ENCODE data around the gene HBZ.

Gene HBZ

DNA sequence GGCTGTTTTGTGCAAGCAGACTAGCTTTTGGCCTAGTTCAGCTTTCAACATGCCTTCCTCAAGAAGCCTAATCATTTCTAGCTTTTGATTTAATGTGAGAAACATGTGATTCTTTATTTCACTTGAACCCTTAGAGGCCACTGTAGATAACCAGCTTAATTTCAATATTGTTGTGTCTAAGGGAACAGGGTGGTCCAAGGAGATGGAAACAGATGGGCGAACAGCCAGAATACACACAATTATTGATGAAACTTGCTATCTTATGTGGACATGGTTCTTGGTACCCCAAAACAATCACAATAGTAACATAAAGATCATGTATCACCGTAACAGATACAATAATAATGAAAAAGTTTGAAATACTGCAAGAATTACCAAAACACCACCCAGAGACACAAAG is 18.7 kb upstream of the HBZ start:
- H3K4me3 ChIP-seq (ENCODE audit: control insufficient read depth, low read depth, low read length): no peak overlapping the region
- DNase-seq (ENCODE audit: low read depth): no peak
- TF ChIP-seq, protein P1, sequence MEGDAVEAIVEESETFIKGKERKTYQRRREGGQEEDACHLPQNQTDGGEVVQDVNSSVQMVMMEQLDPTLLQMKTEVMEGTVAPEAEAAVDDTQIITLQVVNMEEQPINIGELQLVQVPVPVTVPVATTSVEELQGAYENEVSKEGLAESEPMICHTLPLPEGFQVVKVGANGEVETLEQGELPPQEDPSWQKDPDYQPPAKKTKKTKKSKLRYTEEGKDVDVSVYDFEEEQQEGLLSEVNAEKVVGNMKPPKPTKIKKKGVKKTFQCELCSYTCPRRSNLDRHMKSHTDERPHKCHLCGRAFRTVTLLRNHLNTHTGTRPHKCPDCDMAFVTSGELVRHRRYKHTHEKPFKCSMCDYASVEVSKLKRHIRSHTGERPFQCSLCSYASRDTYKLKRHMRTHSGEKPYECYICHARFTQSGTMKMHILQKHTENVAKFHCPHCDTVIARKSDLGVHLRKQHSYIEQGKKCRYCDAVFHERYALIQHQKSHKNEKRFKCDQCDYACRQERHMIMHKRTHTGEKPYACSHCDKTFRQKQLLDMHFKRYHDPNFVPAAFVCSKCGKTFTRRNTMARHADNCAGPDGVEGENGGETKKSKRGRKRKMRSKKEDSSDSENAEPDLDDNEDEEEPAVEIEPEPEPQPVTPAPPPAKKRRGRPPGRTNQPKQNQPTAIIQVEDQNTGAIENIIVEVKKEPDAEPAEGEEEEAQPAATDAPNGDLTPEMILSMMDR (IDR thresholded peaks at IDR 0.05; ENCODE audit: control insufficient read depth, insufficient read depth, low read depth, low read length, missing control alignments): no peak

DNA sequence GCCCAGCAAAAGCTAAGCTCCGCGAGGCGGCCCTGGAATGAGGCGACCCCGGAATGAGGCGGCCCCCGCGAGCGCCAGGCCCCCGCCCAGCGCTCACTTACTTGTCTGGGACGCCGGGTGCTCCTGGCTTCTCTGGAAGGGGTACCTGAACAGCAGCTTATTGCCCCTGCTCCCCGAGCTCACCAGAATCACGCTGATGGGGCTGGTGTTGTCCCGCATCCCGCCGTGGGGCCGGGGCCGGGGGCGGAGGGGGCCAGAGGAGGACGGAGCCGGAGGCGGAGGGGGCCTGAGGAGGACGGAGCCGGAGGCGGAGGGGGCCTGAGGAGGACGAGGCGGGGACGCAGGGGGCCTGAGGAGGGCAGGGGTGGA is 14.4 kb upstream of the HBZ start:
- no peak for DNase-seq (ENCODE audit: low read depth)
- TF ChIP-seq, protein P1 (IDR thresholded peaks at IDR 0.05; ENCODE audit: control insufficient read depth, insufficient read depth, low read depth, low read length, missing control alignments): no peak
- H3K4me3 ChIP-seq (ENCODE audit: control insufficient read depth, low read depth, low read length): peak overlapping the region; percentile 74

DNA sequence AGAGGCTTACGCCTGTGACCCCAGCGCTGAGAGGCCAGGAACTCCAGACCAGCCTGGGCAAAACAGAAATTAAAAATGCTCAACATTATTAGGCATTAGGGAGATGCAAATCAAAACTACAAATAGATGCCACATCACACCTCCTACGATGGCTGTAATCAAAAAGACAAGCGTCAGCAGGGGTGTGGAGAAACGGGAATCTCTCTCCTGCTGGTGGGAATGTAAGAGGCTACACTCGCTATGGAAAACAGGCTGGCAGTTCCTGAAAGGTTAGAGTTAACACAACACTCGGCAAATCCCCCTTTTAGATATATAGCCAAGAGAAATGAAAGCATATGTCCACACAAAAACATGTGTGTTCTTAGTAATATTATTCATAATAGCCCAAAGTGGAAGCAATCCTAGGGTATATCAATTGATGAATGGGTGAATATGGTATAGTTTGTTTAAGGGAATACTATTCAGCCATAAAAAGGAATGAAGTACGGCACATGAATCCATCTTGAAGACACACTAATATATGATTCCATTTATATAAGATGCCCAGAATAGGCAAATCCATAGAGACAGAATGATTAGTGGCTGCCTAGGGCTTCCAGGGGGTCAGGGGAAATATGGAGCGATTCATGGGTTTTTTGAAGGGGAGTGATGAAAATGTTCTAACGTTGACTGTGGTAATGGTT is 12.1 kb upstream of the HBZ start:
- no peak overlapping the region for H3K4me3 ChIP-seq (ENCODE audit: control insufficient read depth, low read depth, low read length)
- no peak for DNase-seq (ENCODE audit: low read depth)
- TF ChIP-seq, protein P1 (IDR thresholded peaks at IDR 0.05; ENCODE audit: control insufficient read depth, insufficient read depth, low read depth, low read length, missing control alignments): no peak

DNA sequence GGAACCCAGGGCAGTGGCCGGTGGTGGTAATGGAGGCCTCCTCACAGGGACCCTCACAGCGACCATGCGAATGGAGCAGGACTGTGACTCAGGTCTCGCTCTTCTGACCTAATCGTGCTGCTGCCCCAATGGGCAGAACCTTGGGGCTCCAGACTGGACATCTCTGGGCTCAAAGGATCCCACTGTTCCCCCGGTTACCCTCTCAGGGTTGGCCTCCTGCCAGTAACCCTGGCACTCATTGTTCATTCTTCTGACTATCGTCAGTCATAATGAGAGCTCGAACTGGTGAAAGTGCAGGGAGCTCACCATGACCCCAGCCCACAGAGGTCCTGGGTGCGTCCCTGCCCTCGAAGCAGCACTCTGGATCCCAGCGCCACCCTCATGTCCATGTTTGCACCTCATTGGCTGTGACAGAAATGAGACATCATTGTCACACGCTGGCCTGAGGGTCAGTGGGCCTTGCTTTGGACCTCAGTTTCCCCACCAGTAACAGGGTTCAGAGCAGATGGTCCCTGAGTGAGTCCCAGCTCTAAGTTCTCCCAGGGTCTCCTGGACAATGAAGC is 10.0 kb upstream of the HBZ start:
- TF ChIP-seq, protein P1 (IDR thresholded peaks at IDR 0.05; ENCODE audit: control insufficient read depth, insufficient read depth, low read depth, low read length, missing control alignments): no peak
- no peak for DNase-seq (ENCODE audit: low read depth)
- no peak overlapping the region for H3K4me3 ChIP-seq (ENCODE audit: control insufficient read depth, low read depth, low read length)

DNA sequence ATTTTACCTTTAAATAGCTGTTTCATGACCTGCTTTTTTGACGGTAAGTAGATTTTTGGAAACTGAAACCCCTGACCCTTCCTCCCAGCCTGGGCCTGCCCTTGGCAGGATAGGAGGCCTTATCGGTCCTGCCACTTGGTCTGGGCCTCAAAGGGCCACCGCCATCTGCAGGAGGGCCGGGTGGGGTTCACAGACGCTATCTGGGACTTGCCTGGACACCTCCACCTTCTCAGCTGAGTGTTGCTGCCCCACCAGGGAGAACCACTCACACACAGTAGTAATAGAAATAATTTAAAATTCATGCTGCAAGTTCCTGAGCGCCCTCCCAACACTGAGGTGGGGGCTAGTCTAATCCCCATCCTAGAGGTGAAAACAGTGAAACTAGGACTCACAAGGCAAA is 9.4 kb upstream of the HBZ start:
- no peak for DNase-seq (ENCODE audit: low read depth)
- TF ChIP-seq, protein P1 (IDR thresholded peaks at IDR 0.05; ENCODE audit: control insufficient read depth, insufficient read depth, low read depth, low read length, missing control alignments): no peak
- H3K4me3 ChIP-seq (ENCODE audit: control insufficient read depth, low read depth, low read length): no peak overlapping the region

DNA sequence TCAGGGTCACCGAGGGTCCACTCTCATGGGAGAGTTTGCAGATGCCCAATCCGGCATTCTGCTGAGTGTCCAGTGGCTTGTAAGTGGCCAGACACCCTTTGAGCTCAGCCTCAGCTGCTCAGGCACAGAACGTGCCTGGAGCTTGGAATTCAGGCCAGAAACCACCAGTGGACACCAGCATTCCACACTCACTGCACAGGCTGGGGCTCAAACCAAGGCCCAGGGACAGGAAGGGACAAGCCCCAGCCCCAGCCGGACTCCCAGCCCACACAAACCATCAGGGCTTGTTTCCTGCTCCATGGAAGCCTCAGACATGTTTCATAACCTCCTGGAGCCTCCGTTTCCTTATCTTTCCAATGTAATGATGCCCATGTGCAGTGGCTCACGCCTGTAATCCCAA is 9.0 kb upstream of the HBZ start:
- TF ChIP-seq, protein P1 (IDR thresholded peaks at IDR 0.05; ENCODE audit: control insufficient read depth, insufficient read depth, low read depth, low read length, missing control alignments): no peak
- no peak for DNase-seq (ENCODE audit: low read depth)
- no peak overlapping the region for H3K4me3 ChIP-seq (ENCODE audit: control insufficient read depth, low read depth, low read length)

Data from AG09309 (cell line).